Caki2 (cell line): ENCODE data around the gene ANO10. TPM values are rescaled to one million over a fixed set of nuclear protein-coding genes. Genes with fewer than 3 reads are reported as not detected.
"Not testable (repeated sequence)": the region's sequence is repeated elsewhere in the genome, so short reads cannot be mapped to it uniquely, and the experiment has no call there.

Source experiments
- DNase-seq: peaks from one replicate; pipeline ENCODE4 v3.0.0-alpha.2; 2015; ENCODE audit warnings: low read depth
- in situ Hi-C: cut with HindIII; loops from 2 replicates; pipeline ENCODE4 v1.10.0; 2016; ENCODE audit warnings: low sequenced_read_pairs, low pct_unique_long_range_greater_than_20kb, mixed read lengths
- total RNA-seq: library from RNA; depleted of rRNA; stranded (reverse); fragments of >200 nt; shearing (Covaris generic); gene quantifications from 2 replicates; pipeline ENCODE4 v1.2.3, GENCODE V29; 2014; ENCODE audit warnings: low replicate concordance

Gene ANO10
- total RNA-seq, 1 experiment from 2014 or later = 14.9 TPM

DNA sequence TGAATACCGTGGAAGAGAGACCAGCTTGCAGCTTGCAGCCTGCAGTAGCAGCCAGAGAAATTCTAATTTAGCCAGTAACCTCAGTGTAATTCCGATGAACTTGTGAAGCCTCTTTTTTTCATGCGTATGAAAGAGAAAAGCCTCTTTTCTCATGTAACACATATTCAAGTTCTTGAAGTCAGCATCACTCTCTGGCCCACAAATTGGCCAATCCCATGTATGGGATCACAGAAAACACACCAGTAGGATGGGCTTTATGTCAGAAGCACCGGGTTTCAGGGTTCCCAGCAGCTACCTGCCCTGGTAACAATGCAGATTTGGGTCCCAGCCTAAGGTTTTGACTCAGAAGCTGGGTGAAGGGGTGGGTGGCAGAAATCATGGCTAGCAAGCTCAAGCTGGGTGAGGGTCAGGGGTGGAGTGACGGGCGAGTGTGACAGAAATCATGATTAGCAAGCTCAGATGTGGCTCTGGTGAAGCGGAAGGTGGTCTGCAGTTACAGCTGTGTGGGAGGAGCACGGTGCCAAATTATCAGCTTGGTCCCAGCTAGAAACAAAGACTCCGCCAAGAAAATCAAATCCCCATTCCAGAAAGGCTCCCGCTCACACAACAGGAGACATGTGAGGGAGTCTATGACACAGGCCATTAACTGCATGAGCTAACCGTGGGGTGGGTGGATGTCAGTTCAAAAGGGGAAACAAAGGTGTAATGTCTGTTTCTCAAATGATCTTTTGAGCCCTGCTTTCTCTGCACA, 248.8 kb downstream of the ANO10 start:
- no peak for DNase-seq
- in situ Hi-C loops = no loop called here

DNA sequence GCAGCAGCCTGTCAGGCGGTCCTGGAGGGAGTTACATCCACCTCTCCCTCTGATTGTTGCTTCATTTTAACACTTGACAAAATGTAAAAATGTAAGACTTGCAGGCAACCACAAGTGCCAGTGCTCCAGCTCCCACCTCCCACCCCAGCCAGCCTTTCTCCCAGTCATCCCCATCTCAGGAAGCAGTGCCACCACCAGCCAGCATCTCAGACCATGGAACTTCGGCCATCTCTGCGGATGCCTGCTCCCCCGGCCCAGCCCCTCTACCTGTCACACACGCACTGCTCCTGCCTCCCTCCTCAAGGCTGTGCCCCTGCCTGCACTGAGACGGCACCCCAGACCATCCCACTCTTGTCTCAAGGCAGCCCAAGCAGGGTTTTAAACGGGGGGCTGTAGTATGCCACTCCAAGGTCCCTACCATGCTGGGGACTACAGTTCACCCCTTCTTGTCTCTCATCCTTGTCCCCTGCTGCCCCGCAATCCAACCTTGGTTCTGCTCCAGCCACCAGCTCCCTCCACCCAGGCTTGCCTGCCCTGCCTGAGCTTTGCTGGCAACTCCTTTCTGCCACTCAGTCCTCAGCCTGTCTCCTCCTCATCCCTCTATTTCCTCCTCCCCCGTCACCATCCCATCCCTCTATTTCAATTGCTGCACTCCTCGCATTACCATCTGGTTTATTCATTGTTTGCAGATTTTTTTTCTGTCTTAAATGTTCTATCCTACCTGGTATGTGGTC, 249.6 kb downstream of the ANO10 start:
- DNase-seq = no peak
- in situ Hi-C loops = no loop called here

DNA sequence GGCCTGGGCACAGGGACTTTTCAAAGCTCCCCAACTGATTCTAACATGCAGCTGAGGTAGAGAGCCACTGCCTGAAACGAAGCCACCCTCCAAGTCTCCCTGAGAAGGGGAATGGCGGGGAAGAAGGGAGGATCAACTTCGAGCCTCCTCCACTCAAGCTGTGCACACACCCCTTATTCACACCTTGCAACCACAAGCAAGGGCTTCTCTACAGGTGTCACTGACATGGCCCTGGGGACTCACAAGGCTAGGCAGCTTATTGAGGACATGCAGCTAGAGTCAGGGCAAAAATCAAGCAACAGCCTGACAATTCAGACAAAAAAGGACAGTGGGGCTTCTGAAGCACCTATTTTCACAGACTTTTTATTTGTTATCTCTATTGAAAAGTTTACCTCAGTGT, 250.3 kb downstream of the ANO10 start:
- in situ Hi-C loops = no loop called here
- DNase-seq = no peak

- in situ Hi-C loops = no loop called here
- no peak for DNase-seq
Measured at GRCh38 chr3:43370293-43370980, 251.4 kb downstream of the ANO10 start.

DNA sequence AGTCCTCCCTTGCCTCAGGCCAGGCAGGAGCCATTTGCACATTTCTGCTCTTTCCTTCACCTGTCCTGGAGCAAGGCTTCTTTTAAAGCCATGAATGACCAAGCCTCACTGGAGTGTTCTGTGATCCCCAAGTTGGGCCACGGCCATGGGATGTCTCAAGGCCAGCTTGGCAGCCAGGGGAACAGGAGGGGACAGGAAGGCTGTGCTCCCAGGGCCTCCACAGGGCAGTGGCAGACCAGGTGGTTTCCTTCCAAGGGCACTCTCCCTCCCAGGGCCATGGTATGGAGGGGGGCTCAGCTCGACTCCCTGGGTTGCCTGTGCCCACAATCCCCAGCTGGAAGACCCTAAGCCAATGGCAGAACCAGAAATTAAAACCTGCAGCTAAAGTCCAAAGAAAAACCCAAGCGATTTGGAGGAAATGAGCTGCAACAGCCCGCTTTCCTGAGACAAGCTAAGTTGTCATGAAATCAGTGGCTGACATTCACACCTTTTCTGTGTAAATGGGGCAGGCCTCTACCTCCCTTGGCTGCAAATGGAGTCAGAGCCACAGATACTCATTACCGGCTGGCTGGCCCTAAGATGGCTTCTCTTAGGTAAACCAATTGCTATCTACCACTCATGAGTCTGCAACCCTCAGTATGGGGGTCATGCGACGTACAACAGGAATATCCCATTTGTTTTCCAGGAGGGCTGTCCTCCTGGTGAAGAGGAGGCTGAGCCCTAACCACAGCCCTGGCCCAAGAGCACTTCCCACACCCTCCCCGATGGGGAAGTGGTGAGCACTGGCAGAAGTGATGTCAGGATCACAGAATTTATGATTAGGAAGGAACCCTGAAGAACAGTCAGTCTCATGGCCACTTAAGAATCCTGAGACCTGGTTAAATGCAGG, 252.2 kb downstream of the ANO10 start:
- DNase-seq = no peak
- in situ Hi-C loops = no loop called here

GRCh38 chr3:43366885-43367284, 254.9 kb downstream of the ANO10 start:
- in situ Hi-C loops = no loop called here
- no peak for DNase-seq

- no peak for DNase-seq
- in situ Hi-C loops = no loop called here
Measured at GRCh38 chr3:43366481-43366880, 255.3 kb downstream of the ANO10 start.

- in situ Hi-C loops = no loop called here
- DNase-seq = no peak
Measured at GRCh38 chr3:43365601-43366305, 256.1 kb downstream of the ANO10 start.

- in situ Hi-C loops = no loop called here
- DNase-seq = no peak
Measured at GRCh38 chr3:43364926-43365325, 256.9 kb downstream of the ANO10 start.

- in situ Hi-C loops = no loop called here
Measured at GRCh38 chr3:43364494-43364893, 257.3 kb downstream of the ANO10 start.

GRCh38 chr3:43363621-43364266, 258.1 kb downstream of the ANO10 start:
- in situ Hi-C loops = no loop called here
- no peak for DNase-seq

More at GRCh38 chr3:43364494-43364893, 257.3 kb downstream of the ANO10 start:
- DNase-seq = no peak

GRCh38 chr3:43362961-43363360, 258.9 kb downstream of the ANO10 start:
- DNase-seq = no peak
- in situ Hi-C loops = no loop called here

GRCh38 chr3:43362183-43362582, 259.6 kb downstream of the ANO10 start:
- in situ Hi-C loops = no loop called here
- no peak for DNase-seq

DNA sequence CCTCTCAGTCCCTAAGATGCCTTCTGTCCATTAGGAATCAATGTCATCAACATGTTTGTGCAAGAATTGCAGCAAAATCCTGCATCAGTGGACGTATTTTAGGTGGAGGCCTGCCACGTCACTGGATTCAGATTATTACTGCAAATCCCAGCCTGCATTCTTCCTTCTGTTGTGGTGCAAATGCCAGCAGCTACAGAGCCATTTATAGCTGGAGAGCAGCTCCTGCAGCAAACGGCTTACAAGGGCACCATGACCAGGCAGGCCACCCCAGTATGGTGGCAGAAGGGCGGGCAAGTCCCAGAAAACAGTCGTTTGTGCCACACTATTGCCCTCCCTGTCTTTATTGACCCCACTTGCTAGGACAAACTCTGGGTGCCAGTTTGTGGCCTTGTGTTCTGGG, 260.7 kb downstream of the ANO10 start:
- DNase-seq = no peak
- in situ Hi-C loops = no loop called here

DNA sequence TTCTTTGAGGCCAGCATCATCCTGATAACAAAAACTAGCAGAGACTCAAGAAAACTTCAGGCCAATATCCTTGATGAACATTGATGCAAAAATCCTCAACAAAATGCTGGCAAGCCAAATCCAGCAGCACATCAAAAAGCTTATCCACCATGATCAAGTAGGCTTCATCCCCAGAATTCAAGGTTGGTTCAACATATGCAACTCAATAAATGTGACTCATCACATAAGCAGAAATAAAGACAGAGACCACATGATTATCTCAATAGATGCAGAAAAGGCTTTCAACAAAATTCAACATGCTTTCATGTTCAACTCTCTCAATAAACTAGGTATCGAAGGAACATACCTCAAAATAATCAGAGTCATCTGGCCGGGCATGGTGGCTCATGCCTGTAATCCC, 265.8 kb downstream of the ANO10 start:
- in situ Hi-C loops, DNase-seq: not testable (repeated sequence)

DNA sequence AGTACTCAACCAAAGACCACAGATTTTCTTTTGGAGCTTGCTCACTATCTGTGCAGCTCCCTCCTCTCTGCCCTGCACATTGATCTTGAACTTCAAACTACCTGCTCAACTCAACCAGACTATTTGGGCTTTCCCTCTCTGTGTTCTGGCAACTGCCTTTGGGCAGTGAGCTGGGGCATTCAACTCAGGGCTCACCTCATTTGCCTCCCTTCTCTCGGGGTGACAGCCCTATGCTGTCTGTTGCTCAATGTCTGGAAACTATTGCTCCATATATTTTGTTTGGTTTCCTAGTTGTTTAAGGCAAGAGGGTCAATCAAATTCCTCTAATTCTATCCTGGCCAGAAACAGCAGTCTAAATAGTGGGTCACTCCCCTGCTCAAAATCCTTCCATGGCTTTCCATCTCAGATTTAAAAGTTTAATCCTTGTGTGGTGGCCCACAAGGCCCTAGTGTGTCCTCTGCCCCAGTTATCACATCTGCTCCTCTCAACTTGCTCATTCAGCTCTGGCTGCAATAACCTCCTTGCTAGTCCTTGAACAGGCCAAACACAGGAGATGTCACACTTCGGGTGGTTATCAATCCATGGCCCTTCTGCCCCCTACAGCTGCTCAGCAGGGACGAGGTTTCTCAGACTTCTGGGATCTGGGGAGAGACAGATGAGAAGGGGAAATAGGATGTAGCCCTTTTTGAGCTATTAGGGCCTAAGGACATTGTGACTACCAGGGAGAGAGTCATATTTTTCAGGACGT, 267.7 kb downstream of the ANO10 start:
- no peak for DNase-seq
- in situ Hi-C loops = no loop called here

DNA sequence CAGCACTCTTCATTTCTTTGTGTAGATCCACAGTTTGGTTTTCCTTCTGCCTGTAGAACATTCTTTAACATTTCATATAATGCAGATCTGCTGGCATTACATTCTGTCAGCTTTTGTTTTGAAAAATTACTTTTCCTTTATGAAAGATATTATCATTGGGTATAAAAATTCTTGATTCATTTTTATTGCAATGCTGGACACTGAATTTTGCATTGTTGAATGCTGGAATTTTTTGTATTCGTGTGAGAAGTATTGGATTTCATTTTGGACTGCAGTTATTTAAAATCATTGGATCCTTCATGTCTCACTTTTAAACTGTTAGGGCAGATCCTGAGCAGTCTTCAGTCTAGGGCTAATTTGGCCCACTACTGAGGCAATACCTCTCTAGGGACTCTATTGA, 268.4 kb downstream of the ANO10 start:
- no peak for DNase-seq
- in situ Hi-C loops = no loop called here
